ENCODE measurements around the gene CFAP119.

- TF ChIP-seq CTCF (IDR thresholded peaks at IDR 0.05) (no peak), POLR2AphosphoS5 (IDR thresholded peaks at IDR 0.05) (no peak)
These were observed 15.2 kb downstream of the CFAP119 start for GRCh38 chr16:30746638-30747175.

Measured in sigmoid colon (tissue), 4 donors.